HG03378 (cell line): ENCODE measurements around the gene ETDC.
"Not testable (repeated sequence)": the region's sequence is repeated elsewhere in the genome, so short reads cannot be mapped to it uniquely, and the experiment has no call there.

Source experiments
- ATAC-seq: cut with Tn5 transposase; IDR thresholded peaks from one replicate; pipeline ENCODE4 v1.9.1; 2021; ENCODE audit warnings: mild to moderate bottlenecking, moderate library complexity; ENCODE audit not compliant: unreplicated experiment

ETDC gene

GRCh38 chrX:135309430-135309923 lies at the start of gene ETDC:
Gene ETDC, plus strand, starts transcription at chrX:135309480. Its CDS starts 0 bp downstream, at chrX:135309480.
- no peak for ATAC-seq

GRCh38 chrX:135260976-135261375 lies 48.3 kb upstream of the ETDC start:
- ATAC-seq: not testable (repeated sequence)

DNA sequence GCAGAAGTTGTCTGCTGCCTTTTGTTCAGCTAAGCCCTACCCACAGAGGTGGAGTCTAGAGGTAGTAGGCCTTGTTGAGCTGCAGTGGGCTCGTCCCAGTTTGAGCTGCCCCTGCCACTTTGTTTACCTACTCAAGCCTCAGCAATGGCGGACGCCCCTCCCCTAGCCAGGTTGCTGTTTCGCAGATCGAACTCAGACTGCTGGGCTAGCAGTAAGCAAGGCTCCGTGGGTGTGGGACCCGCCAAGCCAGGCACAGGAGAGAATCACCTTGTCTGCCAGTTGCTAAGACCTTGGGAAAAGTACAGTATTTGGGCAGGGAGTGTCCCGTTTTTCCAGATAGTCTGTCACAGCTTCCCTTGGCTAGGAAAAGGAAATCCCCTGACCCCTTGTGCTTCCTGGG lies 45.9 kb upstream of the ETDC start:
- not testable (repeated sequence) for ATAC-seq

GRCh38 chrX:135264206-135264605 lies 45.1 kb upstream of the ETDC start:
- ATAC-seq: no peak

DNA sequence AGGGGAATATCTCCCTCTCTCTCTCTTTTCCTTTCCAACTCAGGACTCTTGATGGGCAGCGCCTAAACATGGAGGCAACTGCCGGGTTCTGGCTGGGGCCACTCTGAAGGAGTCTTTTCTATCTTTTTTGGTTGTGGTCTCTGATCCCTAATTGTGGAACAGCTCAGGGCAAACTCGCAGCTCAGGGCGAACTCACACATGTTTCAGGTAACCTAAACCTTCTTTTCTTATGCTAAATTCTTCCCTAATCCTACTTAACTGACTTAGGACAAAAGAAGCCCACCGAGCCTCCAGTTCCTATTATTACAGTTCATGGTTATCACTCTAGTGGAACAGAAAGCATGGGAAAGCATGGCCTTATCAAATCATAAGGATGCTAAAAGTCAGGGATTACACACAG lies 36.1 kb upstream of the ETDC start:
- ATAC-seq: no peak

DNA sequence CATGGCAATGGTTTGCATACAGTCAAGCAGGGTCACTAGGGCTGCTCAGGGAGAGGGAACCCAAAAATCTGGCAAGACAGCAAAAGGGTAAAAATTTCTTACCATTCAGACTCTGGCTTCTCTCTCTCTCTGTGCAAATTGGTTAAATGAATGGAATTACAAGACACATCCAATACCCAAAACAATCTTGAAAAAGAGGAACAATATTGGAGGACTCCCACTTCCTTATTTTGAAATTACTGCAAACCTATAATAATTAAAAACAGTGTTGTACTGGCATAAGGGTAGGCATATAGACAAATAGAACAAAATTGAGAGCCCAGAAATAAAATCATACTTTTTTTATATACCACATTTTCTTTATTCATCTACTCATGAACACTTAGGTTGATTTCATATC lies 33.3 kb upstream of the ETDC start:
- no peak for ATAC-seq

GRCh38 chrX:135287266-135287823 lies 21.9 kb upstream of the ETDC start:
- ATAC-seq: no peak

DNA sequence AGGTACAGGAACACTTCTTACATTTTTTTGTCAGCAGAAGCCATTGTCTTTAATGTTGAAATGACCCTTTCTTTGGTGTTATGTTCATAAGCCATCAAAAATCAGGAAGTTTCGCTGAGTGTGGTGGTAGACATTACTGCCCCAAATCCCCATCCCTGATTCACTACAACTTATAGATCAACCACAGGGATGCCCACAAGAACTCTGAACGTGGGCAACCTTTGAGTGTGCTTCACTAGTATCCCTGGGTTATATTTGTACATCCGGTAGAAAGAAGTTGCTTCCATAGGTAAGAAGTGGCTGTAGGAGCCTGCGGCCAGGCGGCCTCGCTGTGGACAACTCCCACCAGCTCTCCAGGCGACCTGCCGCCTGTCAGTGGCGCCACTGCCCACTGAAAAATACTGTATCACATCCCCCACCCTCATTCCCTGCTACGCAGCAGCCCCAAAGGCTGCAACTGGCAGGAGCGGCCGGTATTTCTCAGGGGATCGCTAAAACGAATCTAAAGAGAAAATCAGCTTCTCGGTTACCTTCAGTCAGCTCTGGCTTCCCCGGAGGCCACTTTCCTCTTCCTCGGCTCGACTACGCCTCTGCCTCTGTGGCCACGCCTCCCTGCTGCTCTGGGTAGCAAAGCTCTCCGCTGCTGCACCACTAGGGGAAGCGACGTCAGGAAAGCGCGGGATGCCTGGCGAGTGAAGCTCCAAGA lies 13.9 kb upstream of the ETDC start:
- ATAC-seq: peak; percentile 81

DNA sequence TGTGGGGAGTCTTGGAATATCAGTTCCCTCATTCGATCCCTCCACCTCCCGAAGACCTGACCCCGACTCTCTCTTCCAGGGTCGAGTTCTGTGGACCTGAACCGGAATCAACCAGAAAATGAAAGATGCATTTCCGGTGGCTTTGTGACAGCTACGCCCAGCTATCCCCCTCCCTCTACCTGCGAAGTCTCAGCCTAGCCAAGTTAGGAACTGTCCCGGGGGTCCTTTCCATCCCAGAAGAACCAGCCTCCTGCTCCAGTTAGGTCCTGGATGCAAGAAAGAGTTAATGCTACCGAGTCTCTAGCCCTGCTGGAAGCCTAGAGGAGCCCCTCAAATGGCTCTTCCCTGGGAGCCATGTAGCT lies 13.4 kb upstream of the ETDC start:
- ATAC-seq: peak; percentile 38

- ATAC-seq: no peak
Observed at GRCh38 chrX:135302269-135302873, 6.9 kb upstream of the ETDC start.

DNA sequence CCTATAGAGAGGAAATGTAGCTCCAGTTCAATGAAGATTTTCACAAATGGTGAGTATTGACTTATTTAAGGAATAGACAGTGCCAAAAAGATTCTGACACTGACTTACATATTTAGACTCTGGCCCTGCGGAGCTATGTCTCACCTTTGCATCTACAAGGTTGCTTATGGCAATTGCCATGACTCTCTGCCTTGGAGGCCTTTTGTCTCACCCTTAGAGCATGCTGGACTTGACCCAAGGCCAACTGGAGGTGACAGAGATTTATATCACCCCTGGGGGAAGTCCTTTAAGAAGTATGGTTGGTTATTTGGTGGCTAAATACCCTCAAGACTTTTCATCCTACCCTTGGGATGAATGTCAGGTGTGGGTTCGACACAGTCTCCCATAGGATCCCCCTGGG lies 4.5 kb upstream of the ETDC start:
- ATAC-seq: no peak

DNA sequence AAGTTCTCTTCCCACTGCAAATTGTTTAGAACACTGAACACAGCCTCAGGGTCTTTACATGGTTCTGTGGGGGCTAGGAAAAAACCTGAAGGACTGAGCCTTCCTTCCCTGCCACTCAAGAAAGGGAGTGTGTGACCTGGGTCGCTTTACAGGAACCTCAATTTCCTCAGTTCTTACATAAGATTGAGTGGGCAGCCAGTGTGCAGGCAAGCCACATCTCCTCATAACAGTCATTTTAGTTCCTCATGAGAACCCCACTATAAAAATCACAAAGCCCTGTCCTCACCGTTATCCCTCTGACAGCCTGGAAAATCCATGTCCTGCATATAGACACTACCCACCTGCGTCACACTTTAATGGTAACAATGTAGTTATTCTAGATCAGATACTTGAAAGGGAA lies 2.1 kb upstream of the ETDC start:
- no peak for ATAC-seq

DNA sequence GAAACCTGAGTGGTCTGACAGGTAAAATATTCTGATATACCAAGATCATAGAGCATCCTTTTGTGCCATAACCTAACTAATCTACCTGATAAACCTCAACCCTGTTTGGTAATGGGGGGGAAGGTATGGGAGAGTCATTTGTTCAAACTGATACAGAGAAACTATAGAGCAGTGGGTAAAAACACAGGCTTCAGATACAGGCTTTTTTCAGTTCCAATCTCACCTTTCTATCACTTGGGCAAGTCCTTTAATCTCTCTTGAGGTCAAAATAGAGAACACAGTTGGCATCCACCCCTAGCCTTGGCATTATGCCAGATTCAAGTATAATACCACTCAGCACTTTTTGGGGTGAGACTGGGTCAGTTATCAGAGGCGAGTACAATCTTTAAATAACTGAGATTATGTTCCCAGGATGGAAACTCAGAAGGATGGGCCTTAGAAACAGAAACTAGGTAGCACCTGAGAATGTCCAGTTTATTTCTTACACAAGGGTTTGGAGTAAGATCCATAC lies 880 bp upstream of the ETDC start:
- ATAC-seq: no peak

- ATAC-seq: peak; percentile 85
Observed at GRCh38 chrX:135315864-135316263, 6.6 kb downstream of the ETDC start.

- ATAC-seq: no peak
Observed at GRCh38 chrX:135324463-135324862, 15.2 kb downstream of the ETDC start.

GRCh38 chrX:135325036-135325818 lies 15.9 kb downstream of the ETDC start:
- not testable (repeated sequence) for ATAC-seq

- ATAC-seq: no peak
Observed at GRCh38 chrX:135327299-135327698, 18.0 kb downstream of the ETDC start.

DNA sequence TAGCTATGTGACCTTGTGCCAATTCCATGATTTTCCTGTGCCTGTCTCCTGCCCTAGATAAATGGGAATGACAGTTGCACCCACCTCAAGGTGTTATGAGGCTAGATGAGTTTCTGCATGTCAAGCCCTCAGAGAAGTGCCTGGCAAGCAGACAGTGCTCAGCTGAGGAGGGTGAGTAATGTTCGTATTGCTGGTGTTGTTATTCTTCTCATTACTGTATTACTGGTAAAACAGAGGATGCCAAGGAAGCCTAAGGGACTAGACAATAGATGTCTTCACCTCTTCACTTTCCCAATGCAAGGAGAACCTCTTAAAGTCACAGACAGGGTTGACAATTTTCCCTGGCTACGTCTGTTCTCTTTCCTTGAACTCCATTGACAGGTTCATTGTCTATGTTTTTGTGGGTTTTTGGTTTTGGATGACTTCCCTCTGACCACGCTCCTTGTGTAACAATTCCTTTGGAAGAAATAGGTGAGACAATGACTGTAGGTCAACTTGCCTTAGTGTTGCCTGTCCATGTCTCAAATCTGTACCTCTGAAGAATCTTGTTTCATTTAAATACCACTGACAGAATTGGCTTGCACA lies 19.2 kb downstream of the ETDC start:
- no peak for ATAC-seq

GRCh38 chrX:135330706-135331105 lies 21.4 kb downstream of the ETDC start:
- ATAC-seq: no peak

- ATAC-seq: no peak
Observed at GRCh38 chrX:135331525-135331924, 22.2 kb downstream of the ETDC start.

DNA sequence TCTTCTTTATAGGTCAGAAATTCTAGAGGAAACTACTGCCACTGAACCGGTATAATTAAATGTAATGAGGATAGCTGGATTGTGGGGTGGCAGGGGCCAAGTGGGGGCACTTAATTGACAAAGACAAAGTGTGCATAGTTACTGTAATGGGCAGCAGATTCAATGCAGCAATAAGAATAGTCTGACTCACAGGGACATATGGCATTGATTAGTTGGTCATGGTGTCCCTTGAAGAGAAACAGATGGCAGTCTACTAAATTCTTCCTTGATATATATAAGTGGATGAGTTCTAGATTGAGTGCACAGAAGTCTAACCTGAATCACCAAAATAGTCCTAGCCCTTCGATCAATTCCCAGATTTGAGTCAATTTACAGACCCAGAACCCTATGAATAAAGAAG lies 31.6 kb downstream of the ETDC start:
- no peak for ATAC-seq
